GM21723 (cell line): ENCODE measurements around the gene GNA12.

Experiments
- ATAC-seq: cut with Tn5 transposase; IDR thresholded peaks from one replicate; pipeline ENCODE4 v1.9.1; 2021; ENCODE audit warnings: mild to moderate bottlenecking, moderate library complexity; ENCODE audit not compliant: unreplicated experiment

GNA12 gene, protein sequence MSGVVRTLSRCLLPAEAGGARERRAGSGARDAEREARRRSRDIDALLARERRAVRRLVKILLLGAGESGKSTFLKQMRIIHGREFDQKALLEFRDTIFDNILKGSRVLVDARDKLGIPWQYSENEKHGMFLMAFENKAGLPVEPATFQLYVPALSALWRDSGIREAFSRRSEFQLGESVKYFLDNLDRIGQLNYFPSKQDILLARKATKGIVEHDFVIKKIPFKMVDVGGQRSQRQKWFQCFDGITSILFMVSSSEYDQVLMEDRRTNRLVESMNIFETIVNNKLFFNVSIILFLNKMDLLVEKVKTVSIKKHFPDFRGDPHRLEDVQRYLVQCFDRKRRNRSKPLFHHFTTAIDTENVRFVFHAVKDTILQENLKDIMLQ

GRCh38 chr7:2844153-2845033 is at the start of gene GNA12:
GNA12 (minus strand) TSS chr7:2844308; CDS start chr7:2844161, 147 bp downstream.
- ATAC-seq: peak; percentile 94

GRCh38 chr7:2893411-2893861 is 49.3 kb upstream of the GNA12 start:
- no peak for ATAC-seq

- no peak for ATAC-seq
Observed at GRCh38 chr7:2892549-2892948, 48.4 kb upstream of the GNA12 start.

DNA sequence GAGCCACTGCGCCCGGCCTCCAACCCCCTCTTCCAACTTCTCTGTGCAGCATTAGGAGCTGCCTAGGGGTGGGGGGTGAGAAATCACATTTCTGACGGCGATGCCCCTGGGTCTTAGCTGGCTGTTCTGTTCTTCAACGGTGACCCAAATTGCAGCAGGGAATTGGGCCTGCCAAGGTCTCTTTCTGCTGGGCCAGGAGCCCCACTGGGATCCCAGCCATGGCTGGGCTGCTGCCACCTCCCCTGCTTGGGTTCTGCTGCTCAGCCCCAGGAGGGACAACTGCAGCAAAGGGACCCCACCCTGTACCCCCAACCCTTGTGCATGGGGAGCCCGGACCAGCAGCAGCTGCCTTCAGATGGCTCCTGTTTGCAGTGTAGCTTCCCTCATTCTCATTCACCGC is 43.7 kb upstream of the GNA12 start:
- ATAC-seq: no peak

DNA sequence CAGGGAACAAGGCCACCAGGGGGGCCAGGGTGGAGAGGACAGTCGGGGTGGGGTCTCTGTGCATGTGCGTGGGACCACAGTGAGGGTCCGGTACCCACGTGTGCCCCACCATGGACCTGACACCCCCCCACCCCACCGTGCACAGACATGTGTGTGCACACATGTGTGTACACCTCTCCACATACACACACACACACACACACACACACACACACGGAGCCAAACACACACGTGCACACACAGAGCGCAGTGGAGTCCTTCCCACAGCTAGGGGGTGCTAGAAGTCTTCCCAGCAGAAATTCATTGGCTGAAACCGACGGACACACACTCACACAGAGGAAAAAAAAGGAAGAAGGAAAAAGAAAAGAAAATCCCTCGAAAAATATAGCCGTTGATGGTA is 42.8 kb upstream of the GNA12 start:
- no peak for ATAC-seq

- no peak for ATAC-seq
Observed at GRCh38 chr7:2886391-2886790, 42.3 kb upstream of the GNA12 start.

- no peak for ATAC-seq
Observed at GRCh38 chr7:2884161-2884560, 40.1 kb upstream of the GNA12 start.

DNA sequence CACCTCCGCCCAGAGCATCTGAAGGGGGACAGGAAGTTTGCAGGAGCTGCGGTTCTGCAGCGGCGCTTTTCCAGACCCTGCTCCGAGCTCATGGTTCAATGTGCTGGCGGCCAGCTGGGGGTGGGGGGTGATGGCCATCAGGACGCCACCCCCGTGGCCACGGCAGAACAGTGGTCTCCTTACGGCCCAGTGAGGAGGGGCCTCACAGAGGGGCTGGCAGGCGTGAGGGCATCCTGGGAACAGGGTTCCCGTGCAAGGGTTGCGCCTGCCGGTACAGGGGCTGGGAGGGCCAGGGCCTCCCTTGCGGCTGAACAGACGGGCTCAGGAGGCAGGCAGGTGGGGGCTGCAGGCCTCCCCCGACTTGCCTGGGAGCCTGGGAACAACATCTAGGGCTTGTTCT is 39.0 kb upstream of the GNA12 start:
- ATAC-seq: no peak

- no peak for ATAC-seq
Observed at GRCh38 chr7:2882111-2882510, 38.0 kb upstream of the GNA12 start.

- no peak for ATAC-seq
Observed at GRCh38 chr7:2880874-2881533, 36.9 kb upstream of the GNA12 start.

DNA sequence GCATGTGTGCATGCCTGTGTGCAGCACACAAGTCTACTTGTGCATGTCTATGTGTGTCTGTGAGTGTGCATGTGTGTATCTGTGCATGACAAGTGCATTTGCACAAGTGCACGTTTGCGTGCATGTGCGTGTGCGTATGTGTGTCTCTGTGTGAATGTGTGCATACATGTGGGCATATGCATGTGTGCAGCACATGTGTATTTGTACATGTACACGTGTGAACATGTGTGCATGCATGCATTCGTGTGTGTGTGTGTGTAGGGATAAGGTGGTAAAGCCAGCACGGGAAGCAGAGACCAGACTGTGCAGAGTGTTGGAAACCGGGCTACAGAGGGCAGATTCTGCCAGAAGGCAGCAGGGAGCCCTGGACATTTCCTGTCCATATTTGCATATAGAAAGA is 35.9 kb upstream of the GNA12 start:
- ATAC-seq: no peak

- no peak for ATAC-seq
Observed at GRCh38 chr7:2879354-2879753, 35.2 kb upstream of the GNA12 start.

- no peak for ATAC-seq
Observed at GRCh38 chr7:2878306-2878705, 34.2 kb upstream of the GNA12 start.

DNA sequence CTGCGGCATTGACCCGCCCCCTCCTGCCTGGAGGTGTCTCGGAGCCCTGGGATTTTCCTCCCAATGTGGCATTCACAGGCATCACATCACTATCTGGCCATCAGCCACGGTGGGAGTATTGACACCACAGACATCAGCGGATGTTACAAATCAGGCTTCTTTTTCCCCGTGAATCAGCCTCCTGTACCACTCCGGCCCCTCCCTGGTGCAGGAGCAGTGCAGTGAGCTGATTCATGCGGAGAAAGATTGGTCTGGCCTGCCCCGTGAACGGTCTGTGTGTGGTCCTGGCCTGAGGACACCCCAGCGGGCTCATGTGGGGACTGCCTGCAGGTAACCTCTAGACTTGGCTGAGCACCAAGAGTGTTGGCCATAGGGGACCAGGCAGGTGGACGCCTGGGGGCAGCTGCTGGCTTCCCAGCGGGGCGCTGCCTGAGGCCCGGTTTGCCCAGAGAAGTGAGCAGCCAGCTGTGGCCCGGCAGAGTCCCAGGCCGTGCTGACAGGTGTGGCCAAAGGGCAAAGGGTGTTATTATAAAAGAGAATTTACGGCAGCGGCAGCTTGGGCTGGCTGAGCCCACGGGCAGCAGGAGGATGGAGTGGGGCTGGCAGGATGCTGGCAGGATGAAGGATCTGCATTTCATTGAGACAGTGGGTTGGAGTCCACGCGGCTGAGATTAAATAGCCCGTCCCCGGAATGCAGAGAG is 32.1 kb upstream of the GNA12 start:
- no peak for ATAC-seq

DNA sequence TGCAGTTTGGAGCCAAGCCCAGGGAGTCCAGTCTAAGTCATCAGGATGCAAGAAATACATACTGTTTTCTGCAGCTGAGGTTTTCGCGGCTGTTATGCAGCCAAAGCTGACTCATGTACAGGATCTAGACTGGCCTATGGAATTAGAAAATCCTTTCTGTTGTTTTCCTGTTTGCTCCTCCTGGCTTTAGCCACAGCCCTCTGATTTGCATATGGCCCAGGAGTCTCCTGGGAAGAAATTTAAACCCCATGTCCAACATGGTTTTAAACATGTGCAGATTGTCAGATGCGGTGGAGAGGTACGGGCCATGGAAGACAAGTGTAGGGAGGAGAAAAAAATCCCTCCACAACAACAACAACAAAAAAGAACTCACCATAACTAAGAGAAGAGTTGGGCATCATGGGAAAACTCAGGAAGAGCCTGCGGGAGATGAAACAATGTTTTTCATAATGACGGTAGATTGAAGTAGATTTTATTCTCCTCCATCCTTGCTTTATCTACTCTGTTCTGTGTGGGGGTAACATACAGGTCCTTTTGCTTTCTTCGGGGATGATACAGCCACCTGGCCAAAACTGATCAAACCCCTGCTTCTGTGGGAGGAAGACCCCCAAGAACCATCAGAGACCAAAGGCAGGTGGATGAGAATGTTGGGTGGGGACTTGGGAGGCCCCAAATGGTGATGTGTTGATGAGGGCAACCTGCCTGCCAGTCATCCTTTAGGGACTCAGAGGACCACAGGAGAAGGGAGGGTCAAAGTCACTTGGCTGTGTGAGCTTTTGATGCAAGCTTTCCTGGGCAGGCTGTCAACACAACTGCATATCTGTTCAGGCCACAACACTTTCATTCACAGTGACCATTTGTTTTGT is 29.8 kb upstream of the GNA12 start:
- no peak for ATAC-seq

DNA sequence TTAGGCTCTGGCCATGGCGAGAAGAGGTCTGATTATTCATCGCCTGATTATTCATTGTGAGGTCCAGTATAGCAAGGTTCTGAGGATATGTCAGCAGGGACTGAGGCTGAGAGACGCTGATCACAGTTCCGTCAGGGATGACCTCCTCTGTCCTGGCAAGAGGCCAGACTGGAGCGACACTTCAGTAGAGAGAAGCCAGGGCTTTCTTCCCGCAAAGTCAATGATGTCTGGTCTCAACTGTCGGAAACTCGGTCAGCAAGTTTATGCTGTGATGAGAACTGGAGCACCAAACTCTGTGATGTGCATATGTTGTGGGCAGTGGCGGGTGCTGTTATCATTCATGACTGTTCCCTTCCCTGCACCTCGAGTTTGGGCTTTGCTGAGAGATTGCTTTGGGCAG is 29.0 kb upstream of the GNA12 start:
- no peak for ATAC-seq

GRCh38 chr7:2872296-2872874 is 28.3 kb upstream of the GNA12 start:
- ATAC-seq: no peak

GRCh38 chr7:2870471-2870931 is 26.4 kb upstream of the GNA12 start:
- peak; percentile 52 for ATAC-seq

DNA sequence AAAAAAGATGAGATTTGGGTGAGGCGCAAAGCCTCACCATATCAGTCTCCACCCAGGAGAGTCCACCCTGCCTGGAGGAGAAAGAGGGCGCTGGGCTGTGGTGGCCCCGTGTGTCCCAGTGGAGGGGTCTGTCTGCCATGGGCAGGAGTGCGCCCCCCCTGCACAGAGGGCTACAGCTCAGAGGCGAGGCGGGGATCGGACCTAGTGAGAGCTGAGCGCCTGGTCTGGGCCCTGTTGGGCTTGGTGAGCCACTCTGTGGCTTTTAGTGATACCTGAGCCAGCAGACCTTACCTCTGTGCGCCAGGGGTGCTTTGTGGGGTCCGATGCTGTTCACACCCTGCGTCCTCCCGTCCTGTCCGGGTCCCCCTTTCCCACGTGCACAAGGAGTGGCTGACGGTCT is 25.9 kb upstream of the GNA12 start:
- ATAC-seq: no peak
